Lung (tissue), 12 donors: Measurements from ENCODE around the gene CAPN5. TPM values are rescaled to one million over a fixed set of nuclear protein-coding genes. Genes with fewer than 3 reads are reported as not detected.

Source experiments
- ATAC-seq: fragments of 200-7000 bp; cut with Tn5 transposase; one replicate; pipeline ENCODE4 v1.9.1; 2020; ENCODE audit warnings: moderate number of reproducible peaks; ENCODE audit not compliant: insufficient read depth, low FRiP score
- DNase-seq, 3 donors: peaks; one replicate each; pipeline ENCODE4 v3.0.0-alpha.2; 2013 to 2017
- H3K27ac ChIP-seq, 2 donors: one replicate each; pipeline ENCODE4 v1.5.1; 2013; ENCODE audit warnings: mild to moderate bottlenecking in 2 of 2, moderate library complexity in 2 of 2, control low read depth in 1 of 2, inconsistent platforms in 1 of 2, low read depth in 1 of 2, low read length in 1 of 2
- H3K27me3 ChIP-seq, 3 donors: one replicate each; pipeline ENCODE4 v1.5.1; 2013; ENCODE audit warnings: low read length in 2 of 3; ENCODE audit not compliant: control insufficient read depth in 3 of 3, insufficient read depth in 3 of 3
- H3K36me3 ChIP-seq, 4 donors: one replicate each; pipeline ENCODE4 v1.5.1; 2013; ENCODE audit warnings: low read length in 4 of 4, mild to moderate bottlenecking in 1 of 4, moderate library complexity in 1 of 4; ENCODE audit not compliant: control insufficient read depth in 4 of 4, insufficient read depth in 4 of 4
- H3K4me1 ChIP-seq, 5 donors: one replicate each; pipeline ENCODE4 v1.5.1; 2013; ENCODE audit warnings: low read length in 5 of 5, mild to moderate bottlenecking in 2 of 5, moderate library complexity in 1 of 5; ENCODE audit not compliant: control insufficient read depth in 5 of 5, insufficient read depth in 5 of 5
- H3K4me3 ChIP-seq: one replicate; pipeline ENCODE4 v1.5.1; 2013; ENCODE audit warnings: mild to moderate bottlenecking, control low read depth, moderate library complexity
- H3K9ac ChIP-seq, 2 donors: one replicate each; pipeline ENCODE4 v1.5.1; 2013; ENCODE audit warnings: low read length in 2 of 2, control low read depth in 1 of 2; ENCODE audit not compliant: insufficient read depth in 1 of 2
- H3K9me3 ChIP-seq, 4 donors: one replicate each; pipeline ENCODE4 v1.5.1; 2013; ENCODE audit warnings: low read length in 3 of 4, mild to moderate bottlenecking in 1 of 4, moderate library complexity in 1 of 4; ENCODE audit not compliant: control insufficient read depth in 4 of 4, insufficient read depth in 3 of 4
- WGBS, 2 donors: extraction: QIAGEN DNeasy Blood & Tissue Kit; methylation state at CpG; one replicate each; pipeline ENCODE4 v1.1.7; 2013; 5-methylcytosine and 5-hydroxymethylcytosine counted together
- polyA plus RNA-seq, 2 donors: library from polyadenylated mRNA; stranded (reverse); fragments of 200-250 nt; gene quantifications; one replicate each; pipeline ENCODE4 v1.2.1, GENCODE V29; 2013
- total RNA-seq, 2 donors: library from RNA; depleted of rRNA in 1 of 2; stranded (reverse); fragments of >200 nt in 1 of 2; gene quantifications; one replicate each; pipeline ENCODE4 v1.2.1, GENCODE V29; 2014 to 2021
- TF ChIP-seq, protein P1 (sequence below): IDR thresholded peaks from 2 replicates; pipeline ENCODE4 v1.5.1; 2012; ENCODE audit warnings: mild to moderate bottlenecking; ENCODE audit errors: control extremely low read depth, extremely low read depth
- donor health status: control.
- donor health status: control.
- donor health status: Bipolar disorder and iron deficiency.
- donor health status: healthy.
- donor health status: DM: yes; HTN: yes; CAD: no.

CAPN5 gene
- total and polyA plus RNA-seq, 4 donors, result 3.0 to 16.1 (median 9.4) TPM

DNA sequence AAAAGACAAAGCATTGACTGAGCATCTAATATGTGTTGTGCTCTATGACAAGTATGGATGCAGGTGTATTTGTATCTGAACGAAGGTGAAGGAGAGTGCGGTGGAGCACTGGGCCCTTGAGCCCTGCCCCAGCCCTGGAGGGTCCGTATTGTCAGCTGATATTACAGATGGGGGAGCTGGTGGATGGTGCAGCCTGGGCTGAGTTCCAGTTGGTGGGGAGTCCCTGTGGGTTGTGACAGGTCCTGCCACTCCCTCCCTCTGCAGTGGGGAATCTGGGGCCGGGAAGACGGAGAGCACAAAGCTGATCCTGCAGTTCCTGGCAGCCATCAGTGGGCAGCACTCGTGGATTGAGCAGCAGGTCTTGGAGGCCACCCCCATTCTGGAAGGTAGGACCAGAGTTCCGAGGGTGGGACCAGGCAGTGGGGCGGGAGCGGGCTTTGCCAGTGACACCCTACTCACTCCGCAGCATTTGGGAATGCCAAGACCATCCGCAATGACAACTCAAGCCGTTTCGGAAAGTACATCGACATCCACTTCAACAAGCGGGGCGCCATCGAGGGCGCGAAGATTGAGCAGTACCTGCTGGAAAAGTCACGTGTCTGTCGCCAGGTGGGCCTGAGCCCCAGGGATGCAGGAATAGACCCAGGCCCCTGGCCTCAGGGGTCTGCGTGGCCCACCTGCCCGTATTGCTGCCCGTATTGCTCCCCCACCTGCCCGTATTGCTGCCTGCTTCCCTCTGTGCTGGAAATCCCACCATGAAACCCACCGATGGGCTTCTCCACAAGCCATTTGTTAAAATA lies 89.8 kb downstream of the CAPN5 start:
- no peak overlapping the region for H3K27ac ChIP-seq
- no peaks in the 10 kb centered on the region for H3K9me3 ChIP-seq
- H3K27me3 ChIP-seq, result no peaks in the 10 kb centered on the region
- no peak for DNase-seq
- ATAC-seq, result no peak
- H3K4me3 ChIP-seq, result no peak overlapping the region
- peaks cover 0 to 4% (median 3%) of the 10 kb centered on the region in 5 donors for H3K4me1 ChIP-seq
- TF ChIP-seq, protein P1, sequence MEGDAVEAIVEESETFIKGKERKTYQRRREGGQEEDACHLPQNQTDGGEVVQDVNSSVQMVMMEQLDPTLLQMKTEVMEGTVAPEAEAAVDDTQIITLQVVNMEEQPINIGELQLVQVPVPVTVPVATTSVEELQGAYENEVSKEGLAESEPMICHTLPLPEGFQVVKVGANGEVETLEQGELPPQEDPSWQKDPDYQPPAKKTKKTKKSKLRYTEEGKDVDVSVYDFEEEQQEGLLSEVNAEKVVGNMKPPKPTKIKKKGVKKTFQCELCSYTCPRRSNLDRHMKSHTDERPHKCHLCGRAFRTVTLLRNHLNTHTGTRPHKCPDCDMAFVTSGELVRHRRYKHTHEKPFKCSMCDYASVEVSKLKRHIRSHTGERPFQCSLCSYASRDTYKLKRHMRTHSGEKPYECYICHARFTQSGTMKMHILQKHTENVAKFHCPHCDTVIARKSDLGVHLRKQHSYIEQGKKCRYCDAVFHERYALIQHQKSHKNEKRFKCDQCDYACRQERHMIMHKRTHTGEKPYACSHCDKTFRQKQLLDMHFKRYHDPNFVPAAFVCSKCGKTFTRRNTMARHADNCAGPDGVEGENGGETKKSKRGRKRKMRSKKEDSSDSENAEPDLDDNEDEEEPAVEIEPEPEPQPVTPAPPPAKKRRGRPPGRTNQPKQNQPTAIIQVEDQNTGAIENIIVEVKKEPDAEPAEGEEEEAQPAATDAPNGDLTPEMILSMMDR, result no peak
- WGBS, 2 donors, result 95 to 96% methylated on average over 26 of the region's 26 CpGs
- H3K36me3 ChIP-seq, result no peaks in the 10 kb centered on the region
- H3K9ac ChIP-seq, result no peak overlapping the region

DNA sequence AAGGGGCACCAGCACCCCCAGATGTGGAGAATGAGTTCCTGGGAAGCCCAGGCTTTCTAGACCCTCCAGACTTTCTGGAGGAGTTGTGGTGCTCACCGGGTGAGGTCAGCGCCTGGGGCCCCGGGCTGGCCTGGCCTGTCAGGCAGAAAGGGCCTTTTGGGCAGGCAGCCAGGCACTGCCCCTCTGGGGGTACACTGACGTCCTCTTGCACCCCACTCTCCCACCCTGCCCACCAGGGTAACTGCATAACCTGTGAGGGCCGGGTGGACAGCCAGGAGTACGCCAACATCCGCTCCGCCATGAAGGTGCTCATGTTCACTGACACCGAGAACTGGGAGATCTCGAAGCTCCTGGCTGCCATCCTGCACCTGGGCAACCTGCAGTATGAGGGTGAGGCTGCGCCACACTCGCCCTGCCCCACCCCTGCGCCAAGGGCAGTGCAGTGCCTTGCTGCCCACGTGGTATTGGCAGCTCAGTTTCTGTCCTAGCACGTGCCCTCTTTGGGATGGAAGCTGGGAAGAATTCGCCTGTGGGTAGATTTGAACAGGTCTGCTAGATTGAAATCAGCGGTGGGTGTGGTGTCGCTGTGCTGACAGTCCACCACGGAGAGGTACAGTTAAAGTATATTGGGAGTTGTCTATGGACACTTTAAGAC lies 91.4 kb downstream of the CAPN5 start:
- H3K27me3 ChIP-seq, result no peaks in the 10 kb centered on the region
- no peak for DNase-seq
- TF ChIP-seq, protein P1, result no peak
- no peak overlapping the region for H3K27ac ChIP-seq
- WGBS, 2 donors, result 90 to 93% methylated on average over 19 of the region's 19 CpGs
- no peak overlapping the region for H3K4me3 ChIP-seq
- H3K9me3 ChIP-seq, result no peaks in the 10 kb centered on the region
- H3K4me1 ChIP-seq, result peaks cover 0 to 3% (median 0%) of the 10 kb centered on the region in 5 donors
- ATAC-seq, result no peak
- H3K9ac ChIP-seq, result no peak overlapping the region
- H3K36me3 ChIP-seq, result no peaks in the 10 kb centered on the region

DNA sequence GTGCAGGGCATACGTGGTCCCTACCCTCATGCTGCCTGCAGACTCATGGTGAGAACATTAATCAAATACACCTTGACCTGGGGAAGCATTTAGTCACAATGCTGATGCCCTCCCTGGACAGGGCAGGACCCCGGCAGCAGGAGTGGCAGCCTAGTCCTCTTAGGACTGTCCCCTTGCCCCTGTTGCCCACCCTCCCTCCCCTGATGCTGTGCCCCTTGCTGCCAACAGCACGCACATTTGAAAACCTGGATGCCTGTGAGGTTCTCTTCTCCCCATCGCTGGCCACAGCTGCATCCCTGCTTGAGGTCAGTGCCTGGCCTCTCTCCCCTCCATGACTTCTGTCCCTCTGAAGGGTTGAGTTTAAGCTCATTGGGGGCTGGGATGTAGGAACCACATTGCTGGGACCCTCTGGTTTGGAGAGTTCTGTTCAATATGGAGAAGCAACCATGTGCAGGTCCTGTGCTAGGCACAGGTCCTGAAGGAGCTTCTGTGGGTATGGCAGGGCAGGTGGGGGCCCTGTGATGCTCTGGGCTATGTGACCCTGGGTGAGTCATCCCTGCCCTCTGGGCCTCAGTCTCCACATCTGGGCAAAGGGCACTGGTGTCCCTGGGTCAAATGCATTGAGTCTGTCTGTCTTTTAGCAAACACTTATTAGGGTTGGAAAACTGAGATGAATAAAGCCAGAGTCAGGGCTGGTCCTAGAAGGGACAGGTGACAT lies 92.6 kb downstream of the CAPN5 start:
- DNase-seq (no peak), ATAC-seq (no peak)
- no peak overlapping the region for H3K4me3 ChIP-seq
- H3K36me3 ChIP-seq, result no peaks in the 10 kb centered on the region
- no peaks in the 10 kb centered on the region for H3K9me3 ChIP-seq
- no peaks in the 10 kb centered on the region for H3K27me3 ChIP-seq
- H3K9ac ChIP-seq, result no peak overlapping the region
- WGBS, 2 donors, result 84 to 87% methylated on average over 4 of the region's 4 CpGs
- H3K4me1 ChIP-seq, result peaks cover 0 to 3% (median 0%) of the 10 kb centered on the region in 5 donors
- TF ChIP-seq, protein P1, result no peak
- no peak overlapping the region for H3K27ac ChIP-seq
